ENCODE measurements around the gene GPD2. TPM values are rescaled to one million over a fixed set of nuclear protein-coding genes. Genes with fewer than 3 reads are reported as not detected.

The GPD2 gene
- polyA plus RNA-seq, 1 donor (not counting 4 experiments of a cell fraction or from before 2014, with no cell fraction given): 27.6 TPM

DNA sequence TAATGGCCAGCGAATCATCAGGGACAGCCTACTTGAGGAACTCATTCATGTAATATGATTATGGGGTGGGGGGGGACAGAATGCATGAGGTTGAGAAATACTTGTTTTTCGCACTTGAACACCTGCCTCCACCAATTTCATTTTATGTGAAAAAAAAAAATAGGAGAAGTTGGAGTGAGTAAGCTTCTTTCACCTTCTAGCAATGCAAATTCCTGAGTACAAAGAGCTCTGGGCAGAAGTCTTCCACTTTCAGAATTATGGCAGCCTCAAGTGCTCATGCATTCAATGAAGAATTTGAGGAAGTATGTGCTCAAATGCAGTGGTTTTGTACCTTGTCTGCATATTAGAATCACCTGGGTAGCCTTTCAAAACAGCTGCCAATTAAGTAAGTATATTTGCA lies 40.1 kb upstream of the GPD2 start:
- TF ChIP-seq, protein P1, sequence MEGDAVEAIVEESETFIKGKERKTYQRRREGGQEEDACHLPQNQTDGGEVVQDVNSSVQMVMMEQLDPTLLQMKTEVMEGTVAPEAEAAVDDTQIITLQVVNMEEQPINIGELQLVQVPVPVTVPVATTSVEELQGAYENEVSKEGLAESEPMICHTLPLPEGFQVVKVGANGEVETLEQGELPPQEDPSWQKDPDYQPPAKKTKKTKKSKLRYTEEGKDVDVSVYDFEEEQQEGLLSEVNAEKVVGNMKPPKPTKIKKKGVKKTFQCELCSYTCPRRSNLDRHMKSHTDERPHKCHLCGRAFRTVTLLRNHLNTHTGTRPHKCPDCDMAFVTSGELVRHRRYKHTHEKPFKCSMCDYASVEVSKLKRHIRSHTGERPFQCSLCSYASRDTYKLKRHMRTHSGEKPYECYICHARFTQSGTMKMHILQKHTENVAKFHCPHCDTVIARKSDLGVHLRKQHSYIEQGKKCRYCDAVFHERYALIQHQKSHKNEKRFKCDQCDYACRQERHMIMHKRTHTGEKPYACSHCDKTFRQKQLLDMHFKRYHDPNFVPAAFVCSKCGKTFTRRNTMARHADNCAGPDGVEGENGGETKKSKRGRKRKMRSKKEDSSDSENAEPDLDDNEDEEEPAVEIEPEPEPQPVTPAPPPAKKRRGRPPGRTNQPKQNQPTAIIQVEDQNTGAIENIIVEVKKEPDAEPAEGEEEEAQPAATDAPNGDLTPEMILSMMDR (optimal IDR thresholded peaks at IDR 0.05 in 1 of 3, IDR thresholded peaks at IDR 0.05 in 1 of 3, conservative IDR thresholded peaks at IDR 0.05 in 1 of 3; ENCODE audit: extremely low read depth in 1 of 3, insufficient read depth in 2 of 3, low read length in 3 of 3): no peak
- no peak for TF ChIP-seq EZH2 (IDR thresholded peaks at IDR 0.05; ENCODE audit: low read length)
- Histone ChIP-seq H3K27ac (ENCODE audit: control insufficient read depth, insufficient read depth, low read length) (no peak overlapping the region), H3K4me1 (ENCODE audit: control insufficient read depth, extremely low read depth, insufficient read depth, low read length) (peaks cover 8% of the 10 kb centered on the region), H3K4me3 (ENCODE audit: control insufficient read depth in 2 of 3, extremely low read depth in 1 of 3, insufficient read depth in 2 of 3, low read depth in 1 of 3, low read length in 3 of 3) (no peak overlapping the region), H3K4me2 (ENCODE audit: control insufficient read depth, extremely low read depth, insufficient read depth, low read depth, low read length) (no peak overlapping the region), H3K36me3 (ENCODE audit: control insufficient read depth in 2 of 2, extremely low read depth in 1 of 2, insufficient read depth in 2 of 2, low read length in 2 of 2) (no peaks in the 10 kb centered on the region), H2AFZ (ENCODE audit: control insufficient read depth, low read length) (no peak overlapping the region), H3K79me2 (ENCODE audit: control insufficient read depth, insufficient read depth, low read length) (no peaks in the 10 kb centered on the region), H3K9me1 (ENCODE audit: control insufficient read depth, extremely low read depth, insufficient read depth, low read length) (no peaks in the 10 kb centered on the region), H4K20me1 (ENCODE audit: control insufficient read depth, extremely low read depth, insufficient read depth, low read length) (no peaks in the 10 kb centered on the region), H3K9ac (ENCODE audit: control insufficient read depth, extremely low read depth, insufficient read depth, low read length) (no peak overlapping the region), H3K27me3 (ENCODE audit: control insufficient read depth, extremely low read depth, insufficient read depth, low read length) (no peaks in the 10 kb centered on the region), H3K9me3 (ENCODE audit: control insufficient read depth, low read depth, low read length) (no peaks in the 10 kb centered on the region)
- DNase-seq (ENCODE audit: low read depth, low spot score) (no peak), FAIRE-seq (no peak)
- dilution Hi-C loops (cut with MboI; ENCODE audit: extremely low pct_ligation_motif_present, low sequenced_read_pairs): no loop called here

DNA sequence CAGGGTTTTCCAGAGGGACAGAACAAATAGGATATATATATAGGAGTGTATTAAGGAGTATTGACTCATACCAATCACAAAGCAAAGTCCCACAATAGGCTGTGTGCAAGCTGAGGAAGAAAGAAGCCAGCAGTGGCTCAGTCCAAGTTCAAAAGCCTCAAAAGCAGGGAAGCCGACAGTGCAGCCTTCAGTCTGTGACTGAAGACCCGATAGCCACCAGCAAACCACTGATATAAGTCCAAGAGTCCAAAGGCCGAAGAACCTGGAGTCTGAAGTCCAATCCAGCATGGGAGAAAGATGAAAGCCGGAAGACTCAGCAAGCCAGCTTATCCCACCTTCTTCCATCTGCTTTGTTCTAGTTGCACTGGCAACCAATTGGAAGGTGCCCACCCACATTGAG lies 39.0 kb upstream of the GPD2 start:
- no peaks in the 10 kb centered on the region for H3K9me1 ChIP-seq (ENCODE audit: control insufficient read depth, extremely low read depth, insufficient read depth, low read length)
- peaks cover 8% of the 10 kb centered on the region for H3K4me1 ChIP-seq (ENCODE audit: control insufficient read depth, extremely low read depth, insufficient read depth, low read length)
- no peak overlapping the region for H3K9ac ChIP-seq (ENCODE audit: control insufficient read depth, extremely low read depth, insufficient read depth, low read length)
- no peak overlapping the region for H3K27ac ChIP-seq (ENCODE audit: control insufficient read depth, insufficient read depth, low read length)
- no peaks in the 10 kb centered on the region for H3K36me3 ChIP-seq (ENCODE audit: control insufficient read depth in 2 of 2, extremely low read depth in 1 of 2, insufficient read depth in 2 of 2, low read length in 2 of 2)
- FAIRE-seq (no peak), DNase-seq (ENCODE audit: low read depth, low spot score) (no peak)
- H3K9me3 ChIP-seq (ENCODE audit: control insufficient read depth, low read depth, low read length): no peaks in the 10 kb centered on the region
- dilution Hi-C loops (cut with MboI; ENCODE audit: extremely low pct_ligation_motif_present, low sequenced_read_pairs): no loop called here
- H2AFZ ChIP-seq (ENCODE audit: control insufficient read depth, low read length): no peak overlapping the region
- no peaks in the 10 kb centered on the region for H3K79me2 ChIP-seq (ENCODE audit: control insufficient read depth, insufficient read depth, low read length)
- H3K4me2 ChIP-seq (ENCODE audit: control insufficient read depth, extremely low read depth, insufficient read depth, low read depth, low read length): no peak overlapping the region
- no peak overlapping the region for H3K4me3 ChIP-seq (ENCODE audit: control insufficient read depth in 2 of 3, extremely low read depth in 1 of 3, insufficient read depth in 2 of 3, low read depth in 1 of 3, low read length in 3 of 3)
- TF ChIP-seq, protein P1 (optimal IDR thresholded peaks at IDR 0.05 in 1 of 3, IDR thresholded peaks at IDR 0.05 in 1 of 3, conservative IDR thresholded peaks at IDR 0.05 in 1 of 3; ENCODE audit: extremely low read depth in 1 of 3, insufficient read depth in 2 of 3, low read length in 3 of 3): no peak
- TF ChIP-seq EZH2 (IDR thresholded peaks at IDR 0.05; ENCODE audit: low read length): no peak
- no peaks in the 10 kb centered on the region for H3K27me3 ChIP-seq (ENCODE audit: control insufficient read depth, extremely low read depth, insufficient read depth, low read length)
- H4K20me1 ChIP-seq (ENCODE audit: control insufficient read depth, extremely low read depth, insufficient read depth, low read length): no peaks in the 10 kb centered on the region

Data from keratinocyte (primary cell).